ENCODE measurements around the gene NOB1.
"Not testable (repeated sequence)": the region's sequence is repeated elsewhere in the genome, so short reads cannot be mapped to it uniquely, and the experiment has no call there.

The NOB1 gene

GRCh38 chr16:69754469-69755310, at the start of gene NOB1:
Gene NOB1, minus strand, starts transcription at chr16:69754926. Its CDS starts 16 bp downstream, at chr16:69754910.
- peak; percentile 93 for DNase-seq

- DNase-seq, result no peak
Observed at GRCh38 chr16:69804297-69804696, 49.6 kb upstream of the NOB1 start.

DNA sequence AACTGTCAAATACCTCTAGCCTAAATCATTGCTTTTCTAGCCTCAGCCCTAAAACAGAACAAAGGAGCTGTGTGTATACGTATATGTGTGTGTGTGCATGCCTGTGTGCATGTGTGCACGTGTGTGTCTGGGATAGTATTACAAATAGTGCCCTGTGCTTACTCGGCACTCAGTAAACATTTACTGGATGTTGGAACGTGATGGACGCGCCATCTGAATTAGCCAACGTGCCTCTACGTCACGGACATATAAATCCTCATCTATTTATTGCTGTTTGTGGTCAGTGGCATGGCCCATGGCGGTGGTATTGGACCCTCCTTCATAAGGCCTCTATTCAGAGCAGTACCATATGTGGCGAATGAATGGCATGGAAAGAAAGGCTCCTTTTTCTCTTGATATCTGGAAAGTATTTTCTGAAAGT, 44.9 kb upstream of the NOB1 start:
- DNase-seq, result no peak

DNA sequence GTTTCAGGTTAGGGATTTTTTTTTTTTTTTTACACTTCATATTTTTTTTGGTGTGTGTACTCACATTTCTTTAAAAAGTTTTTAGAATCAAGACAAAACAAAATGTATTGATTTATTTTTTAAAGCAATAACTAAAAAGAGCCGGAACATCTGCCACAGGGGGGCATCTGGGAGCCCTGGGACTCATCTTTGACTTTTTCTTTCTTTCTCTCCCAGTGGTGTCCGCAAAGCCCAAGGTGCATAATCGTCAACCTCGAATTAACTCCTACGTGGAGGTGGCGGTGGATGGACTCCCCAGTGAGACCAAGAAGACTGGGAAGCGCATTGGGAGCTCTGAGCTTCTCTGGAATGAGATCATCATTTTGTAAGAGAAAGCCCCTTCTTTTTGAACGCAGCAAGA, 43.7 kb upstream of the NOB1 start:
- no peak for DNase-seq

DNA sequence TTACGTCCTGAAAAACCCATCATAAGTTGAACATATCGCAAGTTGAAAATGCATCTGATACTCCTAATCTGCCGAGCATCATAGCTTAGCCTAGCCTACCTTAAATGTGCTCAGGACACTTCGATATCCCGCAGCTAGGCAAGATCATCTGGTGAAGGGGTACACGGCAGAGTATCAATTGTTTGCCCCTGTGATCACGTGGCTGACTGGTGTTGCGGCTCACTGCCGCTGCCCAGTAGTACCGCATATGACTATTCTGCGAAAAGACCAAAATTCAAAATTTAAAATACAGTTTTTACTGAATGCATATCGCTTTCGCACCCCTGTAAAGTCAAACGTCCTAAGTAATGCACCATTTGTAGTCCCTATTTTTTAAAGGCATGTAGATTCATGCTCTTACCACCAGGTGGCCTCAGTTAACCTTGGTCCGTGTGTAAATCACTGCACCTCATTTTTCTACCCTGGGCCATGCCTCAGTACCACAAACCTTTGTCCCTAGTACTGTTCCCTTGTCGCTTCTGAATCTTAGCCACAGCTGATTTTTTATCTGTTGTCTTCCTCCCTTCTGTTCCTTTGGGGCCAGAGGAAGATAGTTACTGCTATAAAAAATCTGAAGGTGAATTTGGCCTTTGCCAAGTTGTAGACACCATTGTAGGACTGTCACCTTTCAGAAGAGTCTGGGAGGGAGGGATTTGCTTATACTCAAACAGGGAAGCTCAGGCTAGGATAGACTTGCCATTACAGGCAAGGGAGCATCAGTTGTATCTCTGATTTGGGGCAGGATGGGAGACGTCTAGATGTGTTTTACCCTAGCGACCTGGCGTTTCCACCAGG, 41.8 kb upstream of the NOB1 start:
- DNase-seq, result peak; percentile 68

DNA sequence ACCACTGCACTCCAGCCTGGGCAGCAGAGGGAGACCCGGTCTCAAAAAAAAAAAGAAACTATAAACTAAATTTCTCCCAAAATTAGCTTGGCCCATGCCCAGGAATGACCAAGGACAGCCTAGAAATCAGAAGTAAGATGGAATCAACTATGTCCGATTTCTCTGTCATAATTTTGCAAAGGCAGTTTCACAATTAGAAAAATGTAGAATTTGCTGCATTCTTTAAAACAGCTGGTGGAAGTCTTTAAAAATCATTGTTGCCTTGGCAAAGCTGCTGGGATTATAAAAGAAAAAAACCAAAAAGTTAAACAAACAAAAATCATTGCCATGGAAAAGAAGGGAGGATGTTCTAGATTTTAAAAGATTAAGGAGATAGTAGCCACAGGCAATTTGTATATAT, 39.8 kb upstream of the NOB1 start:
- no peak for DNase-seq

DNA sequence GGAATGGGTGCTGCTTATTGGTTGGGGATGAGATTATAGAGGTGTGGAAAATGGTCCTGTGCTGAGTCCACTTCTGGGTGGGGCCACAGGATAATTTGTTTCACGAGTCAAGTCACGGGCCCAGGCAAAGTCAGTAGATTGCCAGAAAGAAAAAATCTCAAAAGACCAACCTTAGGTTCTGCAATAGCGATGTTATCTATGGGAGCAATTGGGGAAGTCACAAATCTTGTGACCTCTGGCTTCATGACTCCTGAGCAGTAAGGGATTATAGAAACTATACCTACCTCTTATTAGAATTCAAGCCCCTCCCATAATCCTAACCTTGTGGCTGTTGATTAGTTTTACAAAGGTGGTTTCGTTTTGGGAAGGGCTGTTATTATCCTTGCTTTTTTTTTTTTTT, 38.8 kb upstream of the NOB1 start:
- no peak for DNase-seq

GRCh38 chr16:69791391-69791847, 36.7 kb upstream of the NOB1 start:
- not testable (repeated sequence) for DNase-seq

GRCh38 chr16:69787883-69788282, 33.2 kb upstream of the NOB1 start:
- DNase-seq, result no peak

GRCh38 chr16:69784586-69784985, 29.9 kb upstream of the NOB1 start:
- DNase-seq, result no peak

- no peak for DNase-seq
Observed at GRCh38 chr16:69781118-69781517, 26.4 kb upstream of the NOB1 start.

DNA sequence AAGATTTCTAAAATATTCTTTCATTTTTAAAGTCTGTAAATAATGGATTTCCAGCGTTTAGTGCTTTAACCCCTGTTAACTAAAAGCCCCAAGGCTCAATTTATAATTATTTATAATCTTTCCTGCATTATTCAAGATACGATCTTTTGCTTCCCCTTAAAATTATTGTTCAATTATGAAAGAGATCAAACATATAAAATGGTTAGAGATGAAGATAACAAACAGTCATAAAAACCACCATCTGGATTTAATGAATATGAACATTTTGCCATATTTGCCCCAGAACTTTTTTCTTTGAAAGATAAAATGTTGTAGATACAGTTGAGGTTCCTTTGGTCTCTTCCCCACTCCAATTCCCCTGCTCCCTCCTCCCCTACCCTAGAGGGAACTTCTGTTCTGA, 25.0 kb upstream of the NOB1 start:
- DNase-seq, result no peak

- no peak for DNase-seq
Observed at GRCh38 chr16:69775563-69775962, 20.8 kb upstream of the NOB1 start.

DNA sequence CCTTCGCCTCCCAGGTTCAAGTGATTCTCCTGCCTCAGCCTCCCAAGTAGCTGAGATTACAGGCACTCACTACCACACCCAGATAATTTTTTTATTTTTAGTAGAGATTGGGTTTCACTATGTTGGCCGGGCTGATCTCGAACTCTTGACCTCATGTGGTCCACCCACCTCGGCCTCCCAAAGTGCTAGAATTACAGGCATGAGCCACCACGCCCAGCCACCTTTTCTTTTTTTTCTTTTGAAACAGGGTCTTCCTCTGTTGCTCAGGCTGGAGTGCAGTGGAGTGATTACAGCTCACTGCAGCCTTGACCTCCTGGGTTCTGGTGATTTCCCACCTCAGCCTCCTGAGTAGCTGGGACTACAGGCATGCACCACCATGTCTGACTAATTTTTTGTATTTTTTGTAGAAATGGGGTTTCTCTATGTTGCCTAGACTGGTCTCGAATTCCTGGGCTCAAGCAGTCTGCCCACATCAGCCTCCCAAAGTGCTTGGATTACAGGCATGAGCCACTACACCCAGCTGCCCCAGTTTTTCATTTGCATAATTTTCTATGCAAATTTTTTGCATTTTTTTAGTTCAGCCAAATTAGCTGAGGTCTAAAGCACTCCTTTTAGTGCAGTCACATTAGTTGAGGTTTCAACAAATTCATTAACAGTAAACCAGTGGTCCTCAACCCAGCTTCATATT, 18.7 kb upstream of the NOB1 start:
- no peak for DNase-seq

DNA sequence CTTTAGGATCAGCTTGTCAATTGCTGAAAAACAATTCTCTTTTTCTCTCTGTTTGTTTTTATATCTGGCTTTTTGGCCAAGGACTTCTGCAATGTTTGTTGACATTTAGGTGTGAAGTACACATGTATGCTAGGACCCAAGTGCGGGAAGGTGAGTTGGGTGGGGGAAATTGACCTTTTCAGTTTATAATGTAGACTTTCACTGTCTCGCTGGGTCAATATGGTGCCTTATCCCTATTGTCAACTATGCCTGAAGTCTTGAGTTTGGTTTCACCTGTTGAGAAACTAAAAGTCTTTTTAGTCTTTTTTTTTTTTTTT, 16.9 kb upstream of the NOB1 start:
- no peak for DNase-seq

GRCh38 chr16:69769404-69769803, 14.7 kb upstream of the NOB1 start:
- DNase-seq, result no peak

GRCh38 chr16:69768666-69769065, 13.9 kb upstream of the NOB1 start:
- no peak for DNase-seq

- no peak for DNase-seq
Observed at GRCh38 chr16:69767459-69768229, 12.9 kb upstream of the NOB1 start.

GRCh38 chr16:69763599-69763942, 8.8 kb upstream of the NOB1 start:
- DNase-seq, result no peak

- DNase-seq, result peak; percentile 14
Observed at GRCh38 chr16:69762814-69763598, 8.3 kb upstream of the NOB1 start.

GRCh38 chr16:69761983-69762813, 7.5 kb upstream of the NOB1 start, which contains the start of gene WWP2:
Gene WWP2, plus strand, starts transcription at chr16:69762332. Its CDS starts 24,679 bp downstream, at chr16:69787011.
- DNase-seq, result peak; percentile 90
